Sigmoid colon (tissue), 4 donors: ENCODE data around the gene TRERF1.

Experiments used
- CTCF ChIP-seq, 4 experiments: fragments of 450-650 bp in 3 of 4; fragments of 200-600 bp in 1 of 4; IDR thresholded peaks; one replicate each; pipeline ENCODE4 v1.5.1; 2016 to 2019; ENCODE audit warnings: antibody characterized with exemption in 4 of 4, mild to moderate bottlenecking in 3 of 4, moderate library complexity in 2 of 4
- EP300 ChIP-seq, 4 donors: sonication (generic); formaldehyde crosslinking; IDR thresholded peaks; one replicate each; pipeline ENCODE4 v1.6.1; 2017; ENCODE audit warnings: antibody characterized with exemption in 4 of 4
- POLR2A ChIP-seq, 2 donors: fragments of 450-650 bp; IDR thresholded peaks; one replicate each; pipeline ENCODE4 v1.6.1; 2016; ENCODE audit warnings: antibody characterized with exemption in 2 of 2, mild to moderate bottlenecking in 2 of 2, moderate library complexity in 2 of 2

- TF ChIP-seq CTCF (IDR thresholded peaks at IDR 0.05) (no peak), EP300 (IDR thresholded peaks at IDR 0.05) (no peak), POLR2A (IDR thresholded peaks at IDR 0.05) (no peak)
Observed at GRCh38 chr6:42203183-42203582, 248.5 kb downstream of the TRERF1 start.
